Cardiac fibroblast (primary cell): ENCODE results near the gene ZCCHC24.
A peak's percentile ranks its signal among the peaks of the same experiment; 100 is the strongest.

Source experiments
- DNase-seq, 2 donors: peaks; one replicate each; pipeline versions ENCODE4 v3.0.0 to v3.0.0-alpha.2; 2010; ENCODE audit warnings: low read depth in 2 of 2
- H3K4me3 ChIP-seq, 2 donors: replicated peaks in 1 of 2; 1 replicate in 1 of 2; 2 replicates in 1 of 2; pipeline ENCODE4 v1.5.1; 2011; ENCODE audit warnings: low read depth in 2 of 2, low read length in 2 of 2, mild to moderate bottlenecking in 2 of 2, moderate library complexity in 1 of 2
- TF ChIP-seq, protein P1 (sequence below): IDR thresholded peaks from one replicate; pipeline ENCODE4 v1.5.1; 2011; ENCODE audit warnings: low read depth, mild to moderate bottlenecking, low read length, inconsistent platforms

ZCCHC24 gene

DNA sequence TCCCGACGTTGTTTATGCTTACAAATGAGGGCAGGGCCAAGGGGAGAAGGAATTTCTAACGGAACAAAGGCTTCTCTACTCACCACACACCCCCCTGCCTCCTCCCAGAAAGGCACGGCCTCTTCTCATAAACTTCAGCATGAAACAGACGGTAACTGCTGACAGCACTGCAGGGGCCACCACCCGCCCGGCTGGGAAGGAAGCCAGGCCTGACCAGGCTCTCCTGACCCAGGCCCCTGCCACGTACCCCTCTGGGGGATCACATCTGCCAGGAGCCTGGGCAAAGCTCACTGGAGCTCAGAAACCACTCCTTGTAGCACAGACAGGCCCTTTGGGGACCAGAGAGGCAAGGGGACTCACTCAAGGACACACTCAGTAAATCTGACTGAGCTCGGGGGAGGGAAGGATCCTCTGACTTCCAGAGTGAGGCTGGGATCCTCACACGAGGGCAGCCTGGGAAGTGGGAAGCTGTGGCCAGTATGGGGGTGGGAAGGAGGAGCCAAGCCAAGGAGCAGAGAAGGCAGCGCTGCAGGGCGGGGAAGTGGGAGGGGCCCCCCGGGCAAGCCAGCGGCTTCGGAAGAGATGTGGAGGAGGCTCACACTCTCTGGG, 46.1 kb downstream of the ZCCHC24 start:
- peak; percentile 95 to 99 for DNase-seq
- H3K4me3 ChIP-seq: peak overlapping the region; percentile 11
- TF ChIP-seq, protein P1, sequence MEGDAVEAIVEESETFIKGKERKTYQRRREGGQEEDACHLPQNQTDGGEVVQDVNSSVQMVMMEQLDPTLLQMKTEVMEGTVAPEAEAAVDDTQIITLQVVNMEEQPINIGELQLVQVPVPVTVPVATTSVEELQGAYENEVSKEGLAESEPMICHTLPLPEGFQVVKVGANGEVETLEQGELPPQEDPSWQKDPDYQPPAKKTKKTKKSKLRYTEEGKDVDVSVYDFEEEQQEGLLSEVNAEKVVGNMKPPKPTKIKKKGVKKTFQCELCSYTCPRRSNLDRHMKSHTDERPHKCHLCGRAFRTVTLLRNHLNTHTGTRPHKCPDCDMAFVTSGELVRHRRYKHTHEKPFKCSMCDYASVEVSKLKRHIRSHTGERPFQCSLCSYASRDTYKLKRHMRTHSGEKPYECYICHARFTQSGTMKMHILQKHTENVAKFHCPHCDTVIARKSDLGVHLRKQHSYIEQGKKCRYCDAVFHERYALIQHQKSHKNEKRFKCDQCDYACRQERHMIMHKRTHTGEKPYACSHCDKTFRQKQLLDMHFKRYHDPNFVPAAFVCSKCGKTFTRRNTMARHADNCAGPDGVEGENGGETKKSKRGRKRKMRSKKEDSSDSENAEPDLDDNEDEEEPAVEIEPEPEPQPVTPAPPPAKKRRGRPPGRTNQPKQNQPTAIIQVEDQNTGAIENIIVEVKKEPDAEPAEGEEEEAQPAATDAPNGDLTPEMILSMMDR: no peak

DNA sequence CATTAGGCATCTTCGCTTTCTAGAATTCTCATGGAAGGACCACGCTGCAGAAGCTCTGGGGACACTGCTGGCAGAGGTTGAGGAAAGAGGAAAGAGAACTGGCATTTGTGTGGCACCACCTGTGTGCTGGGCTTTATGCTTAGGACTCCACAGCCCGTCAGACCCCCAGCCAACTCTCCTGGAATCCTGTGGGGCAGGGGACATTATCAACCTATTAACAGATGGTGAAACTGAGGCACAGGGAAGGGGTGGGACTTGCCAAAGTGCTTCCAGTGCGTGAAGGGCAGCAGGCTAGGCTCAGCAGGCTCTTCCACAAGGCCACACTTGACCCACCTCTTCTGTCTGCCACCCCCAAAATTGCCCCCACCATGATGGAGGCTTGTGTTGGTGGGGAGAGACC, 46.8 kb downstream of the ZCCHC24 start:
- no peak for DNase-seq
- TF ChIP-seq, protein P1: no peak
- peak overlapping the region in 1 of 2 donors; percentile 7 for H3K4me3 ChIP-seq

GRCh38 chr10:79397575-79398303, 47.7 kb downstream of the ZCCHC24 start:
- peak in 1 of 2 donors; percentile 80 for DNase-seq
- TF ChIP-seq, protein P1: no peak

DNA sequence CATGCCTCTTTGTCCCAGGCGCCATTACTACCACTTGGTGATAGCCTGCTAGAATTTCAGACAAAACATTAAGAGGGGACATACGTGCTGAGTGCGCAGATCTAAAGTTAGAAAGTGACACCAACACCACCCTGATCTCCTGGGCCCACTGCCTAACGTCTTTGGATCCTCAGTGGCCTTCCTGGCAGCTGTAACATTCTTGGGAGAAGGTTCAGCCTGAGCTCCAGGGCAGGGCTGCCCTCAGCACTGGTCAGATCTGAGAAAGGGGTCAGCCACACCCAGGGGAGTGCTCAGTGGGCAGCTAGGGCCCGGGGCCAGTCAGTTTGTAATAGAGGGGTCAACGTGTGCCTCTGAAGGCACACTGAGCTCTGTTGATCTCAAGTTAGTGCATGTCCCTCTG, 48.4 kb downstream of the ZCCHC24 start:
- DNase-seq: no peak
- TF ChIP-seq, protein P1: no peak
- H3K4me3 ChIP-seq: no peak overlapping the region

More at GRCh38 chr10:79397575-79398303, 47.7 kb downstream of the ZCCHC24 start:
- H3K4me3 ChIP-seq: no peak overlapping the region

DNA sequence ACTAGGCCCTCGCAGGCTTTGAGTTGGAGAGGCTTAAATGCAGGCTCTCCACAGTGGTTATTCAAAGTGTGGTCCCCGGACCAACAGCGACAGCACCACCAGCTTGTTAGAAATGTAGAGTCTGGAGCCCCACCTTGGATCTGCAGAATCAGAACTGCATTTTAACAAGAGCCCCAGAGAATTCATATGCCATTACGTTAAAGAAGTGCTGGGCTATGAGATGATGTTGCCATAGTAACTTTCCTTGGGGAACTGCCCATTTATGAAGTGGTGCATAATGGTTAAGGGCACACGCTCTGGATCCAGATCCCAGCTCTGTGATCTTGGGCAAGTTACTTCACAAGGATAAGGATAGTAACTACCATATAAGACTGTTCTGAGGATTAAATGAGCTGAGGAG, 48.9 kb downstream of the ZCCHC24 start:
- TF ChIP-seq, protein P1: no peak
- no peak for DNase-seq
- H3K4me3 ChIP-seq: no peak overlapping the region

DNA sequence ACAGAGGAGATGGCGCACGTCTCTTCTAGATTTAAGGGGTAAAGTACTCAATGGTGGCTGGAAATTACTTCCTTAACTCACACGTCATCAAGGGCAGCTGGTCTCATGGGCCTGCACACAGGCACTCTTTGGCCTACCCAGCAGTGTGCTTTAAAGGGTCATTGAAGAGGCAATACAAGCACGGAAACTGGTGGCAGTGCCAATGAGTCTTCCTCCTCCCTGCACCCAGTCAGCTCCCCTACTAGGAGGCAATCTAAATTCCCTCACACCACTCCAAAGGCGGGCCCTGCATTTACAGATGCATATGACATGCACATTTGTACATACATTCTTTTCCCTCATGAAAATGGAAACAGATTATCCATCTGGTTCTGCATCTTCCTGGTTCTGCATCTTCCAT, 50.8 kb downstream of the ZCCHC24 start:
- no peak overlapping the region for H3K4me3 ChIP-seq
- TF ChIP-seq, protein P1: no peak
- no peak for DNase-seq
